SH-SY5Y (cell line): Measurements from ENCODE around the gene TGFA.

ENCODE experiments used
- GATA2 ChIP-seq: IDR thresholded peaks from 2 replicates; pipeline ENCODE4 v1.6.1; 2011; ENCODE audit warnings: mild to moderate bottlenecking, low read depth, low read length
- GATA3 ChIP-seq: IDR thresholded peaks from 2 replicates; pipeline ENCODE4 v1.6.1; 2011; ENCODE audit warnings: low read depth, mild to moderate bottlenecking, low read length, moderate library complexity

DNA sequence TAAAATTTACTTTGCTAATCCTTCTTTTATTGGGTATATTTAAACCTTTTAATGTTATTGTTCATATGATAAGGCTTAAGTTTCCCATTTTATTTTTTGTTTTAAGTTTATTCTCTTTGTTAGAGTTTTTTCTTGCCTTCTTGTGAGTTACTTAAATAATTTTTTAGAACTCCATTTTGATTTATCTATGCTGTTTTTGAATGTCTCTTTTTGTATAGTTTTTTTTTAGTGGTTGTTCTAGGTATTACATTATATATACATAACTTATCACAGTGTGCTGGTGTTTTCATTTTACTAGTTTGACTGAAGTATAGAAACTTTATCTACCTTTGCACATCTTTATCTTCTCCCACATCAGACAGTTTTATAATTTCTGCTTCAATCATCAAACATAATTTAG is 49.4 kb upstream of the TGFA start:
- no peak for TF ChIP-seq GATA2
- no peak for TF ChIP-seq GATA3
